Renal pelvis (tissue), 4 donors: ENCODE measurements around the gene NTM. TPM values are rescaled to one million over a fixed set of nuclear protein-coding genes. Genes with fewer than 3 reads are reported as not detected.

Experiments
- DNase-seq: peaks from one replicate; pipeline ENCODE4 v3.0.0-alpha.2; 2013
- polyA plus RNA-seq, 3 donors: library from polyadenylated mRNA; unstranded; fragments of 120-200 nt; gene quantifications; one replicate each; pipeline ENCODE4 v1.2.1, GENCODE V29; 2013; ENCODE audit not compliant: insufficient read length in 3 of 3

Gene NTM
- polyA plus RNA-seq, 3 donors, result 37.2 to 44.8 (median 37.5) TPM

DNA sequence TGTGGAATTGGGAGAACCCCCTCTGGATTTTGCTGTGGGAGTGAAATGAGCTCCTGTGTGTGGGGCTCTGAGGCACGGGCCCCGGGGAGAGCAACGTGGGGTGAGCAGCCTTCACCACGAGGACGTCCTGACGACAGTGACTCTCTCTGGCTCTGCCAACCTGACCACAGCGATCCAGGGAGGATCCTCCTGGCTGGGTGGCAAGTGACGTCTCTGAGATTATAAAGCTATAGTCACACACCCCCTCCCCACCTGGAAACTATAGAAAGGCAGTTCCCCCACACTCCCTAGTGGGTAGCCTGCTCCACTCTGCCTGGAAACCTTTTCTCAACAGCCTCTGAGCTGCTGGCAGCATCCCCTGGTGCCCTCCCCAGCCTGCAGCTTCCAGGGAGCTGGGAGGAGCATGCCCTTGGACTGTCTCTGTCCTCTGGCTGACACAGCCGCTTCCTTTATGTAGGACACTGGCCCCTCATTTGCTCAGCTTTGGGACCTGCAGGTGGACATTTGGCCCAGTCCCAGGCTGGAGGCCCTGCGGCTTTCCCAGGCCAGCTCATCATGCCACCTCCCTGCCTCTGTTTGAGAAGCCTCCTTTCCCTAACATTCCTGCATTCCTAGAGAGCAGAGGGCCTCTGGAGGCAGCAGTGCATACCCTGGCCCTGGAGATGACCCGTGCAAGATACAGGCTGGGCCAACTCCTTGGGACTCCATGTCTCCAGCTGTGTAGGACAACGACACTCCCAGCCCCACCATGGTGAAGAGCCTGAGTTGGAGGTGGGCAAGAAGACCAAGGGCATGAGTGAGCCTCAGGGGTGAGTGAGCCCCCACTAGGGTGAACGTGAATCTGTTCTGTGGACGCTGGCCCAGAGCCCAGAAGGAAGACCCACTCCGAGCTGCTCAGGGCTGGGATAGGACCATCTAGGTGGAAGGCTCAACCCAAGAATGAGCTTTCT, 314.0 kb downstream of the NTM start:
- DNase-seq, result no peak

DNA sequence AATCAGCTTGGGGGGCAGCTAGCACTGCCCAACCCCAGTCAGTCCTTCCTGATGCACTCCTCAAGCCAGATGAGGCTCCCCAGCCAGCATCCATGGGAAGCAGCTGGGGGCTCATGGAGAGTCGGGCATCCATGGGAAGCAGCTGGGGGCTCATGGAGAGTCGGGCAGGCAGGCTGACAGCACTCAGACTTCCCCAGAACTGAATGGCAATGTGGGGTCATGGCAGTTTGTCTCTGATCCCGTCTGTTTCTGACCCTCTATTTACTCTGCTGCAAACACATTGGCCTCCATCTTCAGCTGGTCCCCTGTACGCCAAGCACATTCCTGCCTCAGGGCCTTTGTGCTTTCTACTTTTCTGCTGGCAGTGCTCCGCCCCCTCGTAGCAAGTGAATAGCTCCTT, 314.8 kb downstream of the NTM start:
- no peak for DNase-seq

GRCh38 chr11:131685906-131686305, 315.5 kb downstream of the NTM start:
- DNase-seq, result no peak

DNA sequence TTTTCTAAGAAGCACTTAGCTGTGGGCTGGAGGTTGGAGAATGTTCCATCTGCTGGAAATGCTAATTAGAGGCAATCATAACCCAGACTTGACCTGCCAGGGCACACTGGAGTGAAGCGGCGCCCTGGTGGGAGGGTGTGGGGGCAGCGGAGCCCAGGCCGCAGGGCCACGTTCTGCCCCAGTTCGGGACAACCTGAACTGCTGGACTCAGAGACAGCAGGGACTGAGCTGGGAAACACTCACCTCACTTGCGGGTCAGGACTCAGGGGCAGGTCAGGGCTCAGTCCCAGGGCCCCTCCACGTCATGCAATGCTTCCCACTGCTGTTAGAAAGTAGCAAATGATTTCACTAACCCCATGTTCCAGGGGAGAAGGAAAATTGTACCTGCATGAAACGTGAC, 316.4 kb downstream of the NTM start:
- DNase-seq, result no peak

GRCh38 chr11:131687291-131688047, 317.1 kb downstream of the NTM start:
- DNase-seq, result no peak

DNA sequence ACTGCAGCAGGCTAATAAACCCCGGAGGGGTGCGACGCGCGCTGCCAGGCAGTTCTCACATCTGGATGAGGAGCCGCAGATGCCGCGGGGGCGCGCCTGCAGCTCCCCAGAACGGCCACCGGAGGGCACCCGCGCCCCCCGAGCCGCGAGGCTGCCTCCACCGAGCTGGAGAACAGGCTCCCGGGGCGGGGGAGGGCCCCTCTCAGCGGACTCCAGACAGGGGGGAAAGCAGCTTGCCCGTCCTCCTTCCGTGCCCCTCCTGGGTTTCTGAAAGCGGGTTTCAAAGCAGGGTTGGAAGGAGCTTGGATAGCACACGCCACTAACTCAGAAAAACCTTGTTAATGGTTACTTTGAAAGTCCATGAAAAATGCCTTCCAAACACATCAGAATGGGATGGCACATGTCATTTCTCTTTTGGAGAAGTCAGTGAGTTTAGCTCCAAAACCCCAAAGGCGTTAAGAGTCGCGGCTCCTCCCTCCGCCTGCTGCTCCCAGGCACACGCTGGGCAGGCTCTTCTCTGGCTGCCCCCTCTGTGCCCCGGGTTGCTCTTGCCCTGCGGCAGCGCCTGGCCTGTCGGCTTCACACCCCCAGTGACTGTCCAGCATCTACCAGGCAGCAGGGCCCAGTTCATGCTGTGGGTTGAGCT, 317.8 kb downstream of the NTM start:
- peak; percentile 63 for DNase-seq

DNA sequence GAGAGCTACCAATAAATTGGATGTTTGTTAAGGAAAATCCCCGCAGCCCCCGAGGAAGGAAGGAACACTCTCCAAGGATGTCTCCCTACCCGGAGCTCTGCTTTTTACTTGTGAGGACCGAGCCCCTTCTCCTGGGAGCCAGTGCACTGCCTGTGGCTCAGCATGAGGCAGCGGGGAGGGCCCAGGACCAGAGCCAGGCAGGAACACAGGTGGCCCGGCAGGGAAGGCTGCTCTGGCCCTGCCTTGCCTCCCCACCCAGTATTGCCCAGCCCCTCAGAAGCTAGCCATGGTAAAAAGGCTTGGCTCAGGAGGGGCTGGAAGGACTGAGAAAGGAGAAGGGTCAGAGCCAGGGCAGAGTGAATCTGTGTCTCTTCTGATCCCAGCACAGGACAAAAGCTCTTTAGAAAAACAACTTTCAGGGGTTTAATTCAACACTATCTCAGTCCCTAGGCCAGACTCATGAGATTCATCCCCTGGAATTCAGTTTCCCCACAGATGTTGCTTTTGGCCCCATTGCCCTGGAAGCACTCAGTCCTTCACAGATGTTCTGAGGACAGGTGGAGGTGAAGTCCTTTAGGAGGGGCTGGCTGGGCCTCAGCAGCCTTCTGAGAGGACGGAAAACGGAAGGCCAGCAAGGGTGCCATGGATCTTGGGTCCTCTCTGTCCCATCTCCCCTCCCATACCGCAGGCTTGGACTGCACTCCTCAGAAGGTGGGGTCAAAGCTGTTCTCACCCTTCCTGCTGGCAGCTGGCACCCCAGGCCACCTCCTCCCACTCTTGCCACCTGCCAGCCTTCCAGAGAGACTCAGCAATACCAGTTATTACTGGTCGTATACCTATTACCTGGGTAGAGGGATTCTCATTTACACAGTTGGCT, 318.9 kb downstream of the NTM start:
- no peak for DNase-seq

DNA sequence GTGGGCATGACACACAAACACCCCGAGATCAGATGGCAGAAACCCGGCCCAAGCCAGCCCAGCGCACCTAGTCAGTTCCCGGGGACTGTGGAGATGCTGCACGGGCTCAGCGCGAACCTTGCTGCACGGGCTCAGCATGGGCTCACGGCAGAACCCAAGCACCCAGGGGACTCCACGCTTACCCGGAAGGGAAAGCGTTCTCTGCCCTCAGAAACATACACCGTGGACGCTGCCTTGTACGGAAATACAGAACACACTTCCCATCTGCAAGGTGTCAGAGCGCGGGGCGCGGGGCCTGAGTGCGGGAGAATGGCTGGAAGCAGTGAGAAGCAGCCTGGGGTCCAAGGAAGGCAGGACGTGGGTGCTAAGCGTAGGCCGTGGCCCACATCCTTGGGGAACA, 319.9 kb downstream of the NTM start:
- DNase-seq, result no peak

GRCh38 chr11:131690776-131691175, 320.4 kb downstream of the NTM start:
- DNase-seq, result no peak

- DNase-seq, result no peak
These were observed 321.0 kb downstream of the NTM start for GRCh38 chr11:131691181-131692041.

GRCh38 chr11:131692151-131692550, 321.7 kb downstream of the NTM start:
- DNase-seq, result no peak

GRCh38 chr11:131692961-131693360, 322.5 kb downstream of the NTM start:
- DNase-seq, result no peak

DNA sequence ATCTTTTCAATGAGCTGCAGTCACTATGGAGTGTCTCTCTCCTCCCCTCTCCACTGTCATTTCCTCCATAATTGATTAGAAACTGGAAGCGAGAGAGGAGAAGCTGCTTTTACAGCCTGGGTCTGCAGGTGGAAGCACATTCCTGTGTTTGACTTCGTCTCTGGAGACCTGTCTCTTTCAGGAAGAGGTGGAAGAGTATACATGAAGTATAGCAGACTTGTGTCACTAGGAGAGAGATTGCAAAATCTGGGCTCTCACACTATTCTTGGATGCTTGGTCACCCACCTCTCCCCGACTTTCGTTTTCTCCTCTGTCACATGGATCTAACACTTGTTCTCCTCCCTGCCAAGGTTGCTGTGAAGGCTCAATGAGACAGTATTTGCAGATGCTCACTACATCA, 323.3 kb downstream of the NTM start:
- DNase-seq, result no peak

GRCh38 chr11:131694526-131695424, 324.4 kb downstream of the NTM start:
- DNase-seq, result peak; percentile 81

DNA sequence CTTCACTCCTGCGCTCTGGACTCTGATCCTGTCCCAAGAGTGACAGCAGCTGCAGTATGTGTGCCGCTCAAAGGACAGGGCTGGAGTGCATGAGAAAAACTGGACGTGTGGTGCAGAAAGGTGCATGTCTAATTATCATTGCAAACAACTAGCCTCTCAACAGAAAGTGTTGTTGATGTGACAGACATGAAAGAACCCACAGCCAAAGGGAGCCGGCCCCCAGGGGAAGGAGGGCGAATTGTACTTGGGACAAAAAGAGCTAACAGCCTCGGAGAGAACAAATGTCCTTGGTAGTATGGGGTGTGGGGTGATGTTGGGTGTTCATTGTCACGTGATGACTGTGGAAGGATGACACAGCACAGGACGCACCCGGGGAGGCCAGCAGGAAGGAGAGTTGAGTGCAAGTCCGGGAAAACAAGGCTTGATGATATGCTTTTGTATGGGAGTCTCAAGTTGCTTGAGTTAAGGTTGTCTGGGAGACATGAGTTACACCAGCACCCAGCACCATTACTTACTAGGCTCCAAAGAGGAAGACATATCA, 325.5 kb downstream of the NTM start:
- DNase-seq, result no peak

DNA sequence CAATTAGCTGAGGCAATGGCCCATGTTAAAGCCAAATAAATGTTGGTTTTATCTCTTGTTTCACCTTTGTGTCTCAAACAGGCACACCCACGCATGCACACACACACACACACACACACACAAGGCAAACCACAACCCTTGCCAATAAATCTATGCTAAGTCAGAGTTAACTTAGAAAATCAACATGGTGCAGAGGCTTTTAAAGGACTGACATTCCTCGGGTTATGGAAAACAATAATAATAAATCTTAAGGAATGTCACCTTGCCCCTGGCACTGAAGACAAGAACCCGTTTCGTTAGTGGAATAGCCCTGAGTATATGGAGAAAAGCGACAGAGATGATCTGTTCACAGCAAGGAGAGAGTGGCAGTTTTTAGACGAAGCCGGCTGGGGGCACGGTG, 326.3 kb downstream of the NTM start:
- peak; percentile 66 for DNase-seq

DNA sequence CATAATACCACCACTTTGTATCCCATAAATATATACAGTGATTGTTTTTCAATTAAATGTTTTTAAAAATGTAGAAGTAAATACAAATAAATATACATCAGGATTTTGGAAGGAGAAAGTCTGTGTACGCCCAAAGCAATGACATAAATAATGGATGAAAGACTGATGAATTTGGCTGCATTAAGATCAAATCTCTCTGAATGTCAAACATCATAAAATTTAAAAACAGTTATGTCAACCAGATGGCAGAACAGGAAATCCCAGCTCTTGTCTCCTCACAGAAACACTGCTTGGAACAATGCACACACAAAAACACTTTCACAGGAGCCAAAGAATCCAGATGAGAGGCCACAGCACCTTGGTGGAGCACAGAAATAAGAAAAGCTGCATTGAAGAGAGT, 332.9 kb downstream of the NTM start:
- no peak for DNase-seq

DNA sequence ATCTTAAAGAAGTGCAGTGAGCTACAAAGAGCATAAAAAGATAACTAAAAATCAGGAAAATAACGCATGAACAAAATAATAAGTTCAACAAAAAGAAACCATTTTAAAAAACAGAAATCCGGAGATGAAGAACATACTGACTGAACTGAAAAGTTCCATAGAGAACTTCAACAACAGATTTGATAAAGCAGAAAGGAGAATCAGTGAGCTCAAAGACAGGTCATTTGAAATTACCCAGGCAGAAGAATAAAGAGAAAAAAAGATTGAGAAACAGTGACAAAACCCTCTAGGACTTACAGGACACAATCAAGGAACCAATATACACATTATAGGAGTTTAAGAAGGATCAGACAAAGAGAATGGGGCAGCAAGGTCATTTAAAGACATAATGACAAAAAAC, 334.3 kb downstream of the NTM start:
- DNase-seq, result no peak

DNA sequence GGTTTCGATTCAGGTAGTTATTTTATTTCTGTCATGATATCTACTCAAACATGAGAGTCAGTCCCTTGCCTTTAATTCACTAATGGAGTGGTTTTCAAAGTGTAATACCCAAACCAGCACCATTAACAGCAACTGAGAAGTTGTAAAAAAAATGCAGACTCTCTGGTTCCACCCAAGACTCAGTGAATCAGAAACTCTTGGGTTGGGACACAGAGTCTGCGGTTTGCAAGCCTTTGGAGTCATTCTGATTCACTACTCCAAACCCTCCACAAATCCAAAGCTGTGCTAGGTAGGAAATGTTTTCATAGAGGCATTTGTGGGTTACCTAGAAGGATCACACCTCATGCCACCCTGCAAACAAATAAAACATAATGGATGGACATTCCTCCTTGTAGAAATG, 340.1 kb downstream of the NTM start:
- no peak for DNase-seq
